NCI-H2029 (cell line): ENCODE measurements around the gene PCGF3.
"Not testable (repeated sequence)": the region's sequence is repeated elsewhere in the genome, so short reads cannot be mapped to it uniquely, and the experiment has no call there.

Experiments used
- DNase-seq: peaks from one replicate; lab custom pipeline; 2025; lab: John Stamatoyannopoulos, UW

PCGF3 gene

DNA sequence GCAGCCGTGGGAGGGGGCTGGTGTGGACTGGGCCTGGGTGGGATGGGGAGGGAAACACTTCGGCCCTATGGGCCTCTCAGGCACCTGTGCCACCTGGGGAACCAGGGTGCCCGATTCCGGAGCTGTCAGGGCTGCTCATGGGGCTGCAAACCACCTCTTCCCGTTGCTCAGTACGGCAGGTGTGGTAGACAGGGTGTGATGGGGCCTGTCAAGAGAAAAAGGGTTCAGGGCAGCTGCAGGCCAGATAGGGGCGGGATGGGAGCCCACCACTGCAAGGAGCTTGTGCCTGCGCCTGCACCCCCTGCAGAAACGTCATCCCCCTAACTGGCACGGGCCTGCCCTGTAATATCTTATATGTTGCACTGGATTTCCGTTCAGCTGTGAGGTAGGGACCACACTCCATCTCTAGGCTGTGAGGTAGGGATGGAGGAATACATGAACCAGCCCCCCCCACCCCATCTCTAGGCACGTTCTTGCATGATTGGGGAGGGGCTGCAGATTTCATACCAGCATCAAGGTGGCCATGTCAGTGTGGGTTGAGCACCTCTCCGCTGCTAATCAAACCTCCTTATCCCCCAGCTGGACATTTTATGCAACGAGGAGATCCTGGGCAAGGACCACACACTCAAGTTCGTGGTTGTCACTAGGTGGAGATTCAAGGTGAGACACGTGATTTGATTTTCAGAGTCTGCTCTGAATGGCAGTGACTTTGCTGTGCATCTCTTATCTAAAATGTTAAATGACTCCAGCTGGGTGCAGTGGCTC lies 59.0 kb downstream of the PCGF3 start:
- no peak for DNase-seq

DNA sequence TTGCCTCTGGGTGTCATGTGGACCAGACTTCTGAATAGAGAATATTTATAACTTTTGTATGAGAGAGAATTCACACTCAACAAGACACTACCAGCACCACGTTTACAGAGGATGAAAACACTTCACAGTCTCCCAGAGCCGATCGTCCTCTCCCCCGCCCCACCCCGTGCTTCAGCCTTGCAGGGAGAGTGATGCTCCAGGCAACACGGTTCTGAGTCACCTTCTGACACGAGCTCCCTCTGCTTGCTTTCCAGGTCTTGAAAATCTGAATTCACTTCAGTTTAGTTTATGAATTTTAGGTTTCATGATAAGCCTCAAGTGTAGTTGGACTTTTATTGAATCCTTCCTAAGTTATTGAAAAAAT lies 60.5 kb downstream of the PCGF3 start:
- DNase-seq, result no peak

GRCh38 chr4:766559-767283 lies 61.1 kb downstream of the PCGF3 start:
- no peak for DNase-seq

DNA sequence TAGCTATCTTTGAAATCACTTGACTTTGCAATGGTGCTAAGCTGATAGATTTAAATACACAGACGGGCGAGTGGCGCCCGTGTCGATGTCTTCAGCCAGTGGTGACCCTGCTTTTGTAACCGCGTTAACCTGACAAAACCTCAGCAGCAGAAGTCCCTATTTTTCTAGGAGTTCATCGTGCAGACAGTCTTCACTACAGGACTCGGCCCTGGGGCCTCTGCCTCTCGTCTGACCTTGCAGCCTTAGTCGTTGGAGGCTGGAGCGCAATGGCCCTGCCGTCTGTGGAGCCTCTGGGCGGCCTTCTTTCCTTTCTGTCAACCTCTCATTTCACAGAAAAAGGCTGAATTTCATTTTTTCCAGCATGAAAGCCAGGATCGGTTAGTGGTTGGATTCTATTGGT lies 62.4 kb downstream of the PCGF3 start:
- DNase-seq, result no peak

- no peak for DNase-seq
Observed at GRCh38 chr4:768995-769394, 63.4 kb downstream of the PCGF3 start.

DNA sequence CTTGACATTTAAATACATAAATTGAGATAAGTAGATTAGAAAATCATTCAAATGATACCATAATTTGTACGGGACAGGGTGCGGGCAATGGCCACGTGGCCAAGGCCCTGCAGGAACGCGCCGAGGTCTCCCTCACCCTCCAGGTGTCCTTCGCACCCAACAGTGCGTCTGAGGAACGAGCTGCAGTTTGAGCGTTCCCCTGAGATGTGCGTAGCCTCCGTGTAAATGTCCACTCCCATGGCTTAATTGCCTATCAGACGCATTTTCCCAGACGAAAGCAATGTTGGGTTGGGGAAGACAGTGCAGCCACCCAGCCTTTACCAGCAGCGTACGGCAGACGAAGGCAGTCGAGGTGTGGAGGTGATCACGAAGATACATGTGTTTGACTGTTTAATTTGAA lies 63.9 kb downstream of the PCGF3 start:
- no peak for DNase-seq

DNA sequence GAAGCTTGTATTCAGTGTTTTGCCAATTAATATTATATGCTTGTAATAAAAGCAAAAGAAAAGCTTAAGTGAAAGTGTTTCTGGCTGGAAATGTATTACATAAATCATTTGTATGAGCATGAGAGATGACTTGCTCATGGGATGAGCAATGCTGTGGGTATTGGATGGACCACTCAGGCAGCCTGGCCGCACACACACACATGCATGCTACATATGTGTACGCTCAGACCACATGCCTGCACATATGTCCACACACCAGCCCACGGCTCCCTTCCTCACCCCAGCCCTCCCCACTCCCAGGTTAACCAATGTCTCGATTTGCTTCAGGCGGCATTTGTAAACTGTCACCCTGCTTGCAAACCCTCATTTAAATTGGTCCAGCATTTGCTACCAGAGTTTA lies 64.4 kb downstream of the PCGF3 start:
- no peak for DNase-seq

- no peak for DNase-seq
Observed at GRCh38 chr4:771464-771863, 65.8 kb downstream of the PCGF3 start.

- DNase-seq, result no peak
Observed at GRCh38 chr4:772118-772517, 66.5 kb downstream of the PCGF3 start.

GRCh38 chr4:772776-773175 lies 67.1 kb downstream of the PCGF3 start:
- DNase-seq, result no peak

DNA sequence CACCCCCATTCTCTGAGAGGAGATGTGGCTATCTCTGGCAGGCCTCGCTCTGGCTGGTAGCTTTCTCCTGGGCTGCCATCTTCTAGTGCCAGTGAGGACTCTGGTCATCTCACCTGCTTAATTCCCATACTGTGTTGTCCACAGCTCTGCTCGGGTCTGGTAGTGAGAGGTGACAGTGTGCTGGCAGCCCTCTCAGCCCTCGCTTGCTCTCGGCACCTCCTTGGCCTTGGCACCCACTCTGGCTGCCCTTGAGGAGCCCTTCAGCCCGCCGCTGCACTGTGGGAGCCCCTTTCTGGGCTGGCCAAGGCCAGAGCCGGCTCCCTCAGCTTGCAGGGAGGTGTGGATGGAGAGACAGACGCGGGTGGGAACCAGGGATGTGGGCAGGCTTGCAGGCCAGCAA lies 67.6 kb downstream of the PCGF3 start:
- no peak for DNase-seq

- not testable (repeated sequence) for DNase-seq
Observed at GRCh38 chr4:774419-775092, 68.9 kb downstream of the PCGF3 start.

- DNase-seq, result not testable (repeated sequence)
Observed at GRCh38 chr4:775485-775884, 69.9 kb downstream of the PCGF3 start.

GRCh38 chr4:776743-777441 lies 71.3 kb downstream of the PCGF3 start:
- no peak for DNase-seq

GRCh38 chr4:777520-778262 lies 72.1 kb downstream of the PCGF3 start:
- DNase-seq, result no peak

DNA sequence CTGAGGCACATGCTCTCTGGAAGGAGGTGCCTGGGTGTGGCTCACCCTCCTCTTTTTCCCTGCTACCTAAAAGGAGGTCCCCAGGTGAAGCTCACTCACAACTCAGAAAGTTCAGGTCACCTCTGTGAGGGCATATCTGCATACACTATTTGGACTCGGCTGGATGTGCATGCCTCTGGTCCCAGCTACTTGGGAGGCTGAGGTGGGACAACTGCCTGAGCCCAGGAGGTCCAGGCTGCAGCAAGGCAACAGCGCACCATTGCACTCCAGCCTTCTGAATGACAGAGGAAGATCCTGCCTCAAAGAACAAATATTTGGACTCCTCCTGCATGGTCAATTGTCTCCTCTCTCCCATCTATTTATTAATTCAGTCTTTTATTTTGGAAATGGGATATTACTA lies 73.9 kb downstream of the PCGF3 start:
- no peak for DNase-seq

- DNase-seq, result not testable (repeated sequence)
Observed at GRCh38 chr4:780255-780654, 74.6 kb downstream of the PCGF3 start.

- DNase-seq, result no peak
Observed at GRCh38 chr4:780716-781492, 75.3 kb downstream of the PCGF3 start.

GRCh38 chr4:781493-782216 lies 76.0 kb downstream of the PCGF3 start:
- DNase-seq, result peak; percentile 98
